HepG2 (cell line): Measurements from ENCODE around the gene UST. TPM values are rescaled to one million over a fixed set of nuclear protein-coding genes. Genes with fewer than 3 reads are reported as not detected.

Source experiments
- AHR ChIP-seq: IDR thresholded peaks from 2 replicates; pipeline ENCODE4 v1.6.1; 2018; ENCODE audit warnings: missing genetic modification reagents, missing compliant biosample characterization
- CAMTA2 ChIP-seq: sonication (generic); formaldehyde crosslinking; IDR thresholded peaks from 2 replicates; pipeline ENCODE4 v1.4.0; 2020; ENCODE audit warnings: mild to moderate bottlenecking, missing genetic modification reagents, borderline replicate concordance
- CBFB ChIP-seq: sonication (generic); formaldehyde crosslinking; IDR thresholded peaks from 2 replicates; pipeline ENCODE4 v1.4.0; 2020; ENCODE audit warnings: missing genetic modification reagents
- ETV5 ChIP-seq: IDR thresholded peaks from 2 replicates; pipeline ENCODE4 v1.6.1; 2018; ENCODE audit warnings: missing biosample characterization, missing genetic modification reagents, inconsistent platforms, borderline replicate concordance
- GZF1 ChIP-seq: sonication (generic); formaldehyde crosslinking; IDR thresholded peaks from 2 replicates; pipeline ENCODE4 v1.5.1; 2020; ENCODE audit warnings: mild to moderate bottlenecking, missing genetic modification reagents
- KAT8 ChIP-seq: IDR thresholded peaks from 2 replicates; pipeline ENCODE4 v1.6.1; 2016; ENCODE audit warnings: missing genetic modification reagents, missing compliant biosample characterization
- LBX2 ChIP-seq: sonication (generic); formaldehyde crosslinking; IDR thresholded peaks from 2 replicates; pipeline ENCODE4 v1.5.0; 2020; ENCODE audit warnings: missing genetic modification reagents, mild to moderate bottlenecking, borderline replicate concordance
- MYNN ChIP-seq: sonication (generic); formaldehyde crosslinking; IDR thresholded peaks from 2 replicates; pipeline ENCODE4 v1.4.0; 2020; ENCODE audit warnings: mild to moderate bottlenecking, low read depth, missing genetic modification reagents
- MZF1 ChIP-seq: sonication (generic); formaldehyde crosslinking; IDR thresholded peaks from 2 replicates; pipeline ENCODE4 v1.8.1; 2023; ENCODE audit warnings: mild to moderate bottlenecking, missing genetic modification reagents, borderline replicate concordance
- NFYB ChIP-seq: sonication (generic); formaldehyde crosslinking; IDR thresholded peaks from 2 replicates; pipeline ENCODE4 v1.4.0; 2020; ENCODE audit warnings: missing genetic modification reagents
- NRL ChIP-seq: sonication (generic); formaldehyde crosslinking; IDR thresholded peaks from 2 replicates; pipeline ENCODE4 v1.5.0; 2020; ENCODE audit warnings: missing genetic modification reagents, mild to moderate bottlenecking, moderate library complexity, borderline replicate concordance
- PLRG1 ChIP-seq: fragments of 450-650 bp; conservative IDR thresholded peaks from 2 replicates; pipeline ENCODE4 v1.6.1; 2016
- POGZ ChIP-seq: sonication (generic); formaldehyde crosslinking; IDR thresholded peaks from 2 replicates; pipeline ENCODE4 v1.4.0; 2020; ENCODE audit warnings: mild to moderate bottlenecking, missing genetic modification reagents
- SALL2 ChIP-seq: sonication (generic); formaldehyde crosslinking; IDR thresholded peaks from 2 replicates; pipeline ENCODE4 v1.8.1; 2023; ENCODE audit warnings: mild to moderate bottlenecking, missing genetic modification reagents, inconsistent platforms
- SNAPC2 ChIP-seq: sonication (generic); formaldehyde crosslinking; IDR thresholded peaks from 2 replicates; pipeline ENCODE4 v1.8.1; 2022; ENCODE audit warnings: mild to moderate bottlenecking, missing genetic modification reagents
- SRY ChIP-seq: sonication (generic); formaldehyde crosslinking; IDR thresholded peaks from 2 replicates; pipeline ENCODE4 v1.8.0; 2022; ENCODE audit warnings: mild to moderate bottlenecking, missing genetic modification reagents
- TBL1XR1 ChIP-seq: fragments of 150-350 bp; IDR thresholded peaks from 2 replicates; pipeline ENCODE4 v1.6.1; 2014; ENCODE audit warnings: borderline replicate concordance, low read length; ENCODE audit not compliant: partially characterized antibody
- TEAD2 ChIP-seq: sonication (generic); formaldehyde crosslinking; IDR thresholded peaks from 2 replicates; pipeline ENCODE4 v1.9.0; 2021; ENCODE audit warnings: missing genetic modification reagents
- TMF1 ChIP-seq: sonication (generic); formaldehyde crosslinking; IDR thresholded peaks from 2 replicates; pipeline ENCODE4 v1.8.1; 2022; ENCODE audit warnings: low read depth, missing genetic modification reagents
- TRAFD1 ChIP-seq: sonication (generic); formaldehyde crosslinking; IDR thresholded peaks from 2 replicates; pipeline ENCODE4 v1.5.1; 2020; ENCODE audit warnings: missing genetic modification reagents, mild to moderate bottlenecking, borderline replicate concordance
- ZBTB38 ChIP-seq: sonication (generic); formaldehyde crosslinking; IDR thresholded peaks from 2 replicates; pipeline ENCODE4 v1.5.1; 2020; ENCODE audit warnings: mild to moderate bottlenecking, missing genetic modification reagents
- ZNF124 ChIP-seq: sonication (generic); formaldehyde crosslinking; IDR thresholded peaks from 2 replicates; pipeline ENCODE4 v1.4.0; 2020; ENCODE audit warnings: missing genetic modification reagents
- ZNF296 ChIP-seq: sonication (generic); formaldehyde crosslinking; conservative IDR thresholded peaks from 2 replicates; pipeline ENCODE4 v1.5.0; 2020; ENCODE audit warnings: mild to moderate bottlenecking, missing genetic modification reagents
- ZNF761 ChIP-seq: sonication (generic); formaldehyde crosslinking; conservative IDR thresholded peaks from 2 replicates; pipeline ENCODE4 v1.4.0; 2020; ENCODE audit warnings: mild to moderate bottlenecking, missing genetic modification reagents
- ZNF770 ChIP-seq: sonication (generic); formaldehyde crosslinking; IDR thresholded peaks from 2 replicates; pipeline ENCODE4 v1.5.0; 2020; ENCODE audit warnings: mild to moderate bottlenecking, missing genetic modification reagents
- ZSCAN21 ChIP-seq: sonication (generic); formaldehyde crosslinking; IDR thresholded peaks from 2 replicates; pipeline ENCODE4 v1.8.0; 2022; ENCODE audit warnings: mild to moderate bottlenecking, missing genetic modification reagents, moderate library complexity, borderline replicate concordance
- polyA plus RNA-seq, 8 experiments: library from polyadenylated mRNA; depleted of rRNA in 3 of 8; stranded (reverse) in 7 of 8; unstranded in 1 of 8; fragments of >200 nt; fragmentation: Illumina TruSeq in 4 of 8; extraction: Trizol in 4 of 8; gene quantifications; 2 replicates each; pipeline versions ENCODE4 v1.2.1 to v1.2.3, GENCODE V29; 2011 to 2016; ENCODE audit warnings: low read depth in 4 of 8, missing spikeins in 1 of 8, mixed read lengths in 1 of 8; ENCODE audit not compliant: insufficient read depth in 1 of 8
- total RNA-seq, 5 experiments: library from RNA; depleted of rRNA; stranded (reverse); fragments of >200 nt; fragmentation: Illumina TruSeq; extraction: Trizol; gene quantifications; 2 replicates each; pipeline ENCODE4 v1.2.3, GENCODE V29; 2016; ENCODE audit warnings: low read depth in 1 of 5
- TF ChIP-seq, protein P1 (sequence below): sonication (generic); formaldehyde crosslinking; conservative IDR thresholded peaks from 2 replicates; pipeline ENCODE4 v1.4.0; 2020; ENCODE audit warnings: missing genetic modification reagents

UST gene
- total and polyA plus RNA-seq, 2 of the 13 experiments (the other 11 are each of a cell fraction or from before 2014, with no cell fraction given), result 0.27 TPM; not detected in 1

GRCh38 chr6:148947621-148948444 lies 201.0 kb downstream of the UST start (continued):
- no peak for TF ChIP-seq ZSCAN21 (CRISPR knock-in tag)
- no peak for TF ChIP-seq ZNF770 (CRISPR knock-in tag)
- no peak for TF ChIP-seq TRAFD1
- no peak for TF ChIP-seq ZBTB38 (CRISPR knock-in tag)
- TF ChIP-seq SALL2 (CRISPR knock-in tag), result 0 out of 2 replicates have a peak, but pooled peaks have one; percentile 44
- TF ChIP-seq SNAPC2, result no peak
- TF ChIP-seq GZF1 (CRISPR knock-in tag), result no peak
- TF ChIP-seq NFYB (CRISPR knock-in tag), result no peak
- TF ChIP-seq CBFB (CRISPR knock-in tag), result no peak
- no peak for TF ChIP-seq NRL (CRISPR knock-in tag)
- TF ChIP-seq ZNF124, result no peak
- TF ChIP-seq CAMTA2 (CRISPR knock-in tag), result no peak
- no peak for TF ChIP-seq TMF1 (CRISPR knock-in tag)
- peak; percentile 43; the same call in 1 of the 2 replicates for TF ChIP-seq POGZ
- 0 out of 2 replicates have a peak, but pooled peaks have one; percentile 59 for TF ChIP-seq KAT8
- no peak for TF ChIP-seq AHR (CRISPR knock-in tag)
- TF ChIP-seq MZF1, result no peak
- TF ChIP-seq PLRG1, result no peak
- TF ChIP-seq LBX2 (CRISPR knock-in tag), result no peak
- TF ChIP-seq MYNN (CRISPR knock-in tag), result 0 out of 2 replicates have a peak, but pooled peaks have one; percentile 73
- no peak for TF ChIP-seq ZNF761 (CRISPR knock-in tag)
- TF ChIP-seq TEAD2 (CRISPR knock-in tag), result no peak
- no peak for TF ChIP-seq SRY (CRISPR knock-in tag)
- no peak for TF ChIP-seq TBL1XR1
- 0 out of 2 replicates have a peak, but pooled peaks have one; percentile 28 for TF ChIP-seq ETV5 (CRISPR knock-in tag)
- TF ChIP-seq ZNF296 (CRISPR knock-in tag), result no peak
- TF ChIP-seq, protein P1, sequence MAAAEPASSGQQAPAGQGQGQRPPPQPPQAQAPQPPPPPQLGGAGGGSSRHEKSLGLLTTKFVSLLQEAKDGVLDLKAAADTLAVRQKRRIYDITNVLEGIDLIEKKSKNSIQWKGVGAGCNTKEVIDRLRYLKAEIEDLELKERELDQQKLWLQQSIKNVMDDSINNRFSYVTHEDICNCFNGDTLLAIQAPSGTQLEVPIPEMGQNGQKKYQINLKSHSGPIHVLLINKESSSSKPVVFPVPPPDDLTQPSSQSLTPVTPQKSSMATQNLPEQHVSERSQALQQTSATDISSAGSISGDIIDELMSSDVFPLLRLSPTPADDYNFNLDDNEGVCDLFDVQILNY (CRISPR knock-in tag), result no peak
